HEK293 (cell line): Measurements from ENCODE around the gene LYZL1.

Experiments
- CTCF ChIA-PET: fragments of 350-600 bp; formaldehyde crosslinking; extraction: SDS; loops from one replicate; lab custom pipeline; 2021; ENCODE audit warnings: antibody characterized with exemption; lab: Yijun Ruan, JAX
- POLR2A ChIA-PET: fragments of 300-600 bp; formaldehyde crosslinking; extraction: SDS; loops from one replicate; lab custom pipeline; 2020; ENCODE audit warnings: antibody characterized with exemption, inconsistent platforms; lab: Yijun Ruan, JAX
- H3K27ac ChIP-seq: fragments of 200-500 bp; sonication (Bioruptor generic); 2 replicates; pipeline ENCODE4 v1.5.1; 2014; ENCODE audit warnings: low read depth, low read length, control low read depth, inconsistent platforms; ENCODE audit errors: extremely low read depth
- H3K36me3 ChIP-seq, 2 experiments: fragments of 200-500 bp in 1 of 2; sonication (Bioruptor generic) in 1 of 2; 1 replicate in 1 of 2; 2 replicates in 1 of 2; pipeline ENCODE4 v1.5.1; 2014 to 2017; ENCODE audit warnings: inconsistent platforms in 2 of 2, low read length in 2 of 2; ENCODE audit not compliant: control insufficient read depth in 2 of 2, insufficient read depth in 1 of 2
- H3K4me1 ChIP-seq: fragments of 200-500 bp; sonication (Bioruptor generic); 2 replicates; pipeline ENCODE4 v1.5.1; 2014; ENCODE audit warnings: mild to moderate bottlenecking, low read length, inconsistent platforms; ENCODE audit not compliant: control insufficient read depth, insufficient read depth
- H3K4me3 ChIP-seq: 2 replicates; pipeline ENCODE4 v1.5.1; 2011; ENCODE audit warnings: low read depth, mild to moderate bottlenecking, control low read depth, low read length, moderate library complexity
- H3K9me3 ChIP-seq: fragments of 200-500 bp; sonication (Bioruptor generic); 2 replicates; pipeline ENCODE4 v1.5.1; 2014; ENCODE audit warnings: low read depth, low read length, inconsistent platforms; ENCODE audit not compliant: control insufficient read depth, insufficient read depth
- BCL11A ChIP-seq: fragments of 450-650 bp; formaldehyde crosslinking; IDR thresholded peaks from 2 replicates; pipeline ENCODE4 v1.5.1; 2016; ENCODE audit warnings: low read depth, missing biosample characterization, missing genetic modification characterization
- IKZF3 ChIP-seq: fragments of 450-650 bp; IDR thresholded peaks from 2 replicates; pipeline ENCODE4 v1.5.0; 2018; ENCODE audit warnings: missing biosample characterization, mild to moderate bottlenecking, missing genetic modification characterization, moderate library complexity
- INSM2 ChIP-seq: fragments of 450-650 bp; formaldehyde crosslinking; IDR thresholded peaks from 2 replicates; pipeline ENCODE4 v1.5.1; 2016; ENCODE audit warnings: missing biosample characterization, missing genetic modification characterization
- PBX3 ChIP-seq: sonication (generic); formaldehyde crosslinking; IDR thresholded peaks from 2 replicates; pipeline ENCODE4 v1.8.1; 2022; ENCODE audit warnings: mild to moderate bottlenecking, moderate library complexity, missing genetic modification reagents
- SP2 ChIP-seq: fragments of 450-650 bp; formaldehyde crosslinking; IDR thresholded peaks from 2 replicates; pipeline ENCODE4 v1.5.1; 2016; ENCODE audit warnings: missing biosample characterization, missing genetic modification characterization
- TCF7L2 ChIP-seq: IDR thresholded peaks from 2 replicates; pipeline ENCODE4 v1.6.1; 2011; ENCODE audit warnings: low read depth, mild to moderate bottlenecking, inconsistent platforms, low read length, moderate library complexity, borderline replicate concordance
- ZBTB44 ChIP-seq: fragments of 450-650 bp; IDR thresholded peaks from 2 replicates; pipeline ENCODE4 v1.5.1; 2018; ENCODE audit warnings: missing biosample characterization, mild to moderate bottlenecking, missing genetic modification characterization
- ZNF112 ChIP-seq: fragments of 450-650 bp; formaldehyde crosslinking; IDR thresholded peaks from 2 replicates; pipeline ENCODE4 v1.5.0; 2017; ENCODE audit warnings: missing biosample characterization, missing genetic modification characterization
- ZNF121 ChIP-seq: fragments of 450-650 bp; formaldehyde crosslinking; IDR thresholded peaks from 2 replicates; pipeline ENCODE4 v1.5.1; 2016; ENCODE audit warnings: missing biosample characterization, missing genetic modification characterization
- ZNF132 ChIP-seq: fragments of 450-650 bp; formaldehyde crosslinking; IDR thresholded peaks from 2 replicates; pipeline ENCODE4 v1.5.1; 2017; ENCODE audit warnings: missing biosample characterization, missing genetic modification characterization, borderline replicate concordance
- ZNF146 ChIP-seq: fragments of 450-650 bp; formaldehyde crosslinking; IDR thresholded peaks from 2 replicates; pipeline ENCODE4 v1.5.1; 2016; ENCODE audit warnings: missing biosample characterization, missing genetic modification characterization
- ZNF830 ChIP-seq: fragments of 450-650 bp; IDR thresholded peaks from 2 replicates; pipeline ENCODE4 v1.5.0; 2018; ENCODE audit warnings: missing biosample characterization, missing genetic modification characterization, low read depth, mild to moderate bottlenecking, moderate library complexity
- TF ChIP-seq, protein P1 (sequence below): fragments of 450-650 bp; formaldehyde crosslinking; IDR thresholded peaks from 2 replicates; pipeline ENCODE4; 2016; ENCODE audit warnings: missing biosample characterization, missing genetic modification characterization

LYZL1 gene

GRCh38 chr10:29277296-29277695 lies 11.6 kb upstream of the LYZL1 start:
- no peak for TF ChIP-seq ZNF830 (tag by site-specific recombination)
- 0 out of 2 replicates have a peak, but pooled peaks have one; percentile 25 for TF ChIP-seq ZBTB44 (tag by site-specific recombination)
- no peaks in the 10 kb centered on the region for H3K9me3 ChIP-seq
- POLR2A ChIA-PET = no interaction called here
- H3K4me3 ChIP-seq = no peak overlapping the region
- no peaks in the 10 kb centered on the region for H3K36me3 ChIP-seq
- CTCF ChIA-PET = interaction anchor here (1.5 kb wide), 1 partner anchor 27 kb away, joined by 4 read pairs; no protein-coding TSS in a partner anchor
- H3K4me1 ChIP-seq = peaks cover 20% of the 10 kb centered on the region
- H3K27ac ChIP-seq = peak overlapping the region; percentile 87

GRCh38 chr10:29279779-29280487 lies 8.9 kb upstream of the LYZL1 start:
- Histone ChIP-seq H3K27ac (no peak overlapping the region), H3K9me3 (no peaks in the 10 kb centered on the region), H3K4me1 (peaks cover 20% of the 10 kb centered on the region), H3K36me3 (no peaks in the 10 kb centered on the region), H3K4me3 (no peak overlapping the region)
- ChIA-PET CTCF (interaction anchor here (1.0 kb wide), 1 partner anchor 25 kb away, joined by 3 read pairs; no protein-coding TSS in a partner anchor), POLR2A (no interaction called here)
- TF ChIP-seq, protein P1, sequence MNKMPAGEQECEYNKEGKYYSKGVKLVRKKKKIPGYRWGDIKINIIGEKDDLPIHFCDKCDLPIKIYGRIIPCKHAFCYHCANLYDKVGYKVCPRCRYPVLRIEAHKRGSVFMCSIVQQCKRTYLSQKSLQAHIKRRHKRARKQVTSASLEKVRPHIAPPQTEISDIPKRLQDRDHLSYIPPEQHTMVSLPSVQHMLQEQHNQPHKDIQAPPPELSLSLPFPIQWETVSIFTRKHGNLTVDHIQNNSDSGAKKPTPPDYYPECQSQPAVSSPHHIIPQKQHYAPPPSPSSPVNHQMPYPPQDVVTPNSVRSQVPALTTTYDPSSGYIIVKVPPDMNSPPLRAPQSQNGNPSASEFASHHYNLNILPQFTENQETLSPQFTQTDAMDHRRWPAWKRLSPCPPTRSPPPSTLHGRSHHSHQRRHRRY (tag by site-specific recombination) = no peak
- TF ChIP-seq BCL11A (no peak), ZNF132 (tag by site-specific recombination) (no peak)

DNA sequence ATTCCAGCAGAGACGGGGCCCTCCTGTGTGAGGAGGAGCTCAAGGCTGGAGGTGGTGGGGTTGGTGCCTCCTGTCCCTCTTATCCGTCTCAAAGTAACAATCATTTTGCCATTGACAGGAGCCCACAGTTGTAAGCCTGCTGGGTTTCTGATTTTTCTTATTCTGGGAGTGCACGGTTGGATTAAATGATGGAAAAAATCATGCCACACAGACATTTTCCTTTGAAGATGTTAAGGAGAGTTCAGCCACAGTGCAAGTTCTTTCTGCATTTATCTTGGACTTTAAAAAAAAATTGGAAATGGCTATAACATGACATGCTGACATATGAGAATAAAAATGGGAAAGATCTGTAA lies 8.4 kb upstream of the LYZL1 start:
- Histone ChIP-seq H3K27ac (no peak overlapping the region), H3K9me3 (no peaks in the 10 kb centered on the region), H3K4me3 (no peak overlapping the region), H3K4me1 (peaks cover 20% of the 10 kb centered on the region), H3K36me3 (no peaks in the 10 kb centered on the region)
- POLR2A ChIA-PET = no interaction called here
- CTCF ChIA-PET = no interaction called here
- no peak for TF ChIP-seq ZNF112 (tag by site-specific recombination)
- no peak for TF ChIP-seq TCF7L2
- TF ChIP-seq PBX3 = no peak
- TF ChIP-seq ZNF121 (tag by site-specific recombination) = no peak
- no peak for TF ChIP-seq ZBTB44 (tag by site-specific recombination)
- TF ChIP-seq, all 188 proteins: peak for 0

DNA sequence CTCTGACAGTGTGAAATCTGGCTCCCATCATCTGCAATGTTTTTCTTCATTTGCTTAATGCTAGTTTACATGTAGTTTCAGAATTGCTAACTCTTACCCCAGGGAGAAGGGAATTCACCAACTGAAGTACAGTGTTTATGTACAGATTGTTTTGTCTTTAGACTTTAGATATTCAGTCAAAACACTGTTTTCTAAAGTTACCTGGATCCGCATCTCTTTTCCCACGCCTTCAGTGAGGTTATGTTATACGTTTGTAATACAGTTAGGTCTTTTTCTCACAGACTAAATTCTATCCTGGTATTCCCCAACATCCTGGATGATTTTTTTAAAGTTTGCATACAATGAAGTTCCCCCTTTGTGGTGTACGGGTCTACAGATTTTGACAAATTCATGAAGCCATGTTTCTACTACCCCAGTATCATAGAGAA lies 3.2 kb upstream of the LYZL1 start:
- no peak overlapping the region for H3K27ac ChIP-seq
- no peak for TF ChIP-seq SP2 (tag by site-specific recombination)
- no peak for TF ChIP-seq INSM2
- no peak for TF ChIP-seq ZNF146 (tag by site-specific recombination)
- no peak for TF ChIP-seq IKZF3 (tag by site-specific recombination)
- POLR2A ChIA-PET = no interaction called here
- H3K4me3 ChIP-seq = no peak overlapping the region
- no peaks in the 10 kb centered on the region for H3K4me1 ChIP-seq
- no peaks in the 10 kb centered on the region for H3K9me3 ChIP-seq
- H3K36me3 ChIP-seq = no peaks in the 10 kb centered on the region
- CTCF ChIA-PET = interaction anchor here (0.7 kb wide), 1 partner anchor 17 kb away, joined by 3 read pairs; no protein-coding TSS in a partner anchor
